D721Med (cell line): ENCODE results near the gene JAM3.

Source experiments
- DNase-seq: peaks from one replicate; pipeline ENCODE4 v3.0.0; 2011; ENCODE audit warnings: low spot score; ENCODE audit not compliant: insufficient read length
- FAIRE-seq: peaks from 2 replicates; lab custom pipeline; 2011; peaks lifted over from hg19 to GRCh38; lab: Jason Lieb, UNC
- CTCF ChIP-seq: IDR thresholded peaks from 2 replicates; pipeline ENCODE4 v1.5.1; 2012; ENCODE audit warnings: mild to moderate bottlenecking, control low read depth; ENCODE audit not compliant: insufficient read depth; ENCODE audit errors: missing control alignments

JAM3 gene

GRCh38 chr11:134199531-134199930, 130.7 kb downstream of the JAM3 start:
- FAIRE-seq (peak; percentile 6), DNase-seq (no peak)
- no peak for TF ChIP-seq CTCF

GRCh38 chr11:134200688-134201087, 131.8 kb downstream of the JAM3 start:
- TF ChIP-seq CTCF = no peak
- FAIRE-seq = peak; percentile 56

More at GRCh38 chr11:134200688-134201087, 131.8 kb downstream of the JAM3 start:
- no peak for DNase-seq
